ENCODE results near the gene BMP4. TPM values are rescaled to one million over a fixed set of nuclear protein-coding genes. Genes with fewer than 3 reads are reported as not detected.
A peak's percentile ranks its signal among the peaks of the same experiment; 100 is the strongest.

The BMP4 gene
- total RNA-seq, 1 donor from 2014 or later: 11.5 TPM

GRCh38 chr14:53915364-53916014 is 41.1 kb downstream of the BMP4 start:
- no peak overlapping the region for H3K4me3 ChIP-seq
- H3K9me3 ChIP-seq: no peaks in the 10 kb centered on the region
- H3K4me1 ChIP-seq: no peaks in the 10 kb centered on the region
- no peak overlapping the region for H3K27ac ChIP-seq
- H3K27me3 ChIP-seq (ENCODE audit: low read depth): no peaks in the 10 kb centered on the region
- H3K36me3 ChIP-seq: no peaks in the 10 kb centered on the region
- TF ChIP-seq CTCF (IDR thresholded peaks at IDR 0.05): no peak
- no peak for DNase-seq
- intact Hi-C loops (cut with DNase I): no loop called here
- ATAC-seq: no peak

- intact Hi-C loops (cut with DNase I): no loop called here
- no peak for DNase-seq
Observed at GRCh38 chr14:53912021-53912420, 44.6 kb downstream of the BMP4 start.

GRCh38 chr14:53908416-53908815 is 48.2 kb downstream of the BMP4 start:
- no peak for TF ChIP-seq CTCF (IDR thresholded peaks at IDR 0.05)
- intact Hi-C loops (cut with DNase I): no loop called here
- no peak overlapping the region for H3K27ac ChIP-seq
- ATAC-seq: no peak
- H3K4me1 ChIP-seq: no peaks in the 10 kb centered on the region
- no peaks in the 10 kb centered on the region for H3K36me3 ChIP-seq
- H3K9me3 ChIP-seq: no peaks in the 10 kb centered on the region
- DNase-seq: no peak
- no peaks in the 10 kb centered on the region for H3K27me3 ChIP-seq (ENCODE audit: low read depth)
- no peak overlapping the region for H3K4me3 ChIP-seq

More at GRCh38 chr14:53912021-53912420, 44.6 kb downstream of the BMP4 start:
- no peaks in the 10 kb centered on the region for H3K9me3 ChIP-seq
- H3K27me3 ChIP-seq (ENCODE audit: low read depth): no peaks in the 10 kb centered on the region
- ATAC-seq: no peak
- H3K27ac ChIP-seq: no peak overlapping the region
- no peak for TF ChIP-seq CTCF (IDR thresholded peaks at IDR 0.05)
- H3K36me3 ChIP-seq: no peaks in the 10 kb centered on the region
- no peak overlapping the region for H3K4me3 ChIP-seq
- no peaks in the 10 kb centered on the region for H3K4me1 ChIP-seq

DNA sequence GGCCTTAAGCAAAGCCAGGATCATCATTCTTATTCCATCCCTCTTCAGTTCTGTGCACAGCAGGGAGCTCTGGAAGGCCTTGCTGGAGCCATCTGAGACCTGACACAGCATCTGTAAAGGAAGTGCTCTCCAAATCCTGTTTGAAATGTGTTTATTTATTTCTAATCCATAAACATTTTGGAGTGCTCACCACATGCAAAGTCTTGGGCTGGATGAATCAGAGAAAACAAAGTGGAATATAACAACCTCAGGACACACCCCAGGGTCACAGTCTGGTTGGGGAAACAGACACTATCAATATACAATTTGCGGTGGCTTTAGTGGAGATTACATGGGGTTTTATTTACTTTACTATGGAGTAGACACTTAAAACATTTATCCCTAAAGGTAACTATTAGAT is 54.3 kb downstream of the BMP4 start:
- H3K27ac ChIP-seq: no peak overlapping the region
- ATAC-seq (no peak), DNase-seq (no peak)
- TF ChIP-seq CTCF (IDR thresholded peaks at IDR 0.05): no peak
- no peak overlapping the region for H3K4me3 ChIP-seq
- H3K4me1 ChIP-seq: no peaks in the 10 kb centered on the region
- no peaks in the 10 kb centered on the region for H3K36me3 ChIP-seq
- intact Hi-C loops (cut with DNase I): no loop called here
- H3K27me3 ChIP-seq (ENCODE audit: low read depth): no peaks in the 10 kb centered on the region
- no peaks in the 10 kb centered on the region for H3K9me3 ChIP-seq

GRCh38 chr14:53900499-53900898 is 56.1 kb downstream of the BMP4 start:
- H3K36me3 ChIP-seq: no peaks in the 10 kb centered on the region
- no peak overlapping the region for H3K4me3 ChIP-seq
- no peak for TF ChIP-seq CTCF (IDR thresholded peaks at IDR 0.05)
- ATAC-seq (no peak), DNase-seq (peak; percentile 42)
- H3K27ac ChIP-seq: no peak overlapping the region
- H3K4me1 ChIP-seq: no peaks in the 10 kb centered on the region
- no peaks in the 10 kb centered on the region for H3K27me3 ChIP-seq (ENCODE audit: low read depth)
- intact Hi-C loops (cut with DNase I): no loop called here
- H3K9me3 ChIP-seq: no peaks in the 10 kb centered on the region

Small RNA genes lying within 50 kb of the gene (microRNA-seq; reads per million reads assigned to microRNA genes)
- not detected for gene MIR5580 (ENCODE audit: borderline number of aligned reads)
